ENCODE measurements around the gene FRMD1. TPM values are rescaled to one million over a fixed set of nuclear protein-coding genes. Genes with fewer than 3 reads are reported as not detected.

Gene FRMD1
- total RNA-seq, 1 donor from 2014 or later: not detected

DNA sequence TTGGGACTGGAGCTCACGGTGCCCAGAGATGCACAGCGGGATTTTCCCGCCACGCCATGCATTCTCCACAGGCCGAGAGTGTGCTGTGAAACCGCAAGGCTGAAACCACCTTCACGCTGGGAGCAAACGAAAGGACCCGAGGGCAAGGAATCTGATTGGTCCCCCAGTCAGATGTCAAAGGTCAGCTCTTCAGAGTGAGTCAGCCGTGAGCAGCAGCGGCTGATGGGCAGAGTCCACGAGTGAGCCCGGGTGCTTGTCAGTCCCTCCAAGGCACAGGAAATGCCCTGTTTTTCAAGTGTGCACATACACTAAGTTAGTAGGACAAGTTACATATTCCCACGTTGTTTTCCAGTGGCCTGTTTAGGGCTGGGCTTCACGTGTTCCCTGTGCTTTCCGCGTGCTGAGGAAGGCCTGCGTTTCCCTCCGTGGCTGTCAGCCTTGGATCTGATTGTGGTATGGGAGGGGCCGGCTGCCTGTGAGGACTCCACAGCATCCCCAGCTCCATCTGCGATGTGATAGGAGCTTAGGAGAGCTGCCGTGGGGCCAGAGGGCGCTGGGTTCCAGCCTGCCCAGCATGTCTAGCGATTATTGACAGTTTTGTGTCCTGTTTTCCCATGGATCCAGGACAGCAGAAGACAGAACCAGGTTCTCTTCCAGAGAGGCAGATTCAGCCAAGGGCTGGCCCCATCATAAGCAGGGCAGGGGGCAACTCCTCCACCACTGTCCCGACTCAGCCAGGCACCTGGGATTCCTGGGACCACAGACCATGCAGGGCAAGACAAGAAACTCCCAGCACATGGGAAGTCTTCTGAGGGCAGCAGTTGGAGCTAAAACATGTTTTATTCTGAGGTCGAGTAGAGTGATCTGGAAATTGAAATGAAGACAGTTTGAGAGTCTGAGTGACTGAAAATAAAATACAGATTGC lies 38.2 kb upstream of the FRMD1 start:
- TF ChIP-seq, protein P1, sequence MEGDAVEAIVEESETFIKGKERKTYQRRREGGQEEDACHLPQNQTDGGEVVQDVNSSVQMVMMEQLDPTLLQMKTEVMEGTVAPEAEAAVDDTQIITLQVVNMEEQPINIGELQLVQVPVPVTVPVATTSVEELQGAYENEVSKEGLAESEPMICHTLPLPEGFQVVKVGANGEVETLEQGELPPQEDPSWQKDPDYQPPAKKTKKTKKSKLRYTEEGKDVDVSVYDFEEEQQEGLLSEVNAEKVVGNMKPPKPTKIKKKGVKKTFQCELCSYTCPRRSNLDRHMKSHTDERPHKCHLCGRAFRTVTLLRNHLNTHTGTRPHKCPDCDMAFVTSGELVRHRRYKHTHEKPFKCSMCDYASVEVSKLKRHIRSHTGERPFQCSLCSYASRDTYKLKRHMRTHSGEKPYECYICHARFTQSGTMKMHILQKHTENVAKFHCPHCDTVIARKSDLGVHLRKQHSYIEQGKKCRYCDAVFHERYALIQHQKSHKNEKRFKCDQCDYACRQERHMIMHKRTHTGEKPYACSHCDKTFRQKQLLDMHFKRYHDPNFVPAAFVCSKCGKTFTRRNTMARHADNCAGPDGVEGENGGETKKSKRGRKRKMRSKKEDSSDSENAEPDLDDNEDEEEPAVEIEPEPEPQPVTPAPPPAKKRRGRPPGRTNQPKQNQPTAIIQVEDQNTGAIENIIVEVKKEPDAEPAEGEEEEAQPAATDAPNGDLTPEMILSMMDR (conservative IDR thresholded peaks at IDR 0.05): no peak
- Mint-ChIP-seq H3K4me1 (no peaks in the 10 kb centered on the region), H3K4me3 (no peak overlapping the region), H3K9me3 (peaks cover 8% of the 10 kb centered on the region), H3K27ac (ENCODE audit: unreplicated experiment) (no peak overlapping the region), H3K27me3 (ENCODE audit: low read depth) (no peaks in the 10 kb centered on the region), H3K36me3 (ENCODE audit: low read depth) (no peaks in the 10 kb centered on the region)
- no peak for DNase-seq (ENCODE audit: low read depth, low spot score)

DNA sequence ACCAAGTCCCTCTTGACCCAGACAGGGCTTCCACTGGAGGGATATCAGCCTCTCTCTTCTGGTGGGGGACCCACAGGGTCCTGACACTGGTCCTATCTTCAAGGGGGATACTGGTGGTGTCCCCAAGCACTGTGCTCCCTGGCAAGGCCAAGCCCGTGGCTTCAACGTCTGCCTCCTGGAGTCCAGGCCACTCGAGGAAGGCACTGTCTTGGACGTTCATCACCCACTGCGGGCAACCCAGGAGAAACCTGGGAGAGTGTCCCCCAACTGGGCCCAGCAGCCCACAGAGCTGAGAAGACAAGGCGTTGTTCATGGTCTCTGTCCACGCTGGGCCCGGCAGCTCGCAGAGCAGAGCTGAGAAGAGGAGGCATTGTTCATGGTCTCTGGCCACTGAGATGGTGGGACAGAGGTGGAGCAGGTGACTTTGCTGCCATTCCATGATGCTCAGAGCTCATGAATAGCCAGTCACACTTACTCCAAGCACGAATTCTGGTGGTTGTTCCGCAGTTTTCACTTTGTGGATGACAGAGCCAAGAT lies 37.5 kb upstream of the FRMD1 start:
- Mint-ChIP-seq H3K27me3 (ENCODE audit: low read depth) (no peaks in the 10 kb centered on the region), H3K36me3 (ENCODE audit: low read depth) (no peaks in the 10 kb centered on the region), H3K4me1 (no peaks in the 10 kb centered on the region), H3K4me3 (no peak overlapping the region), H3K27ac (ENCODE audit: unreplicated experiment) (no peak overlapping the region), H3K9me3 (peaks cover 8% of the 10 kb centered on the region)
- DNase-seq (ENCODE audit: low read depth, low spot score): no peak
- TF ChIP-seq, protein P1 (conservative IDR thresholded peaks at IDR 0.05): no peak

DNA sequence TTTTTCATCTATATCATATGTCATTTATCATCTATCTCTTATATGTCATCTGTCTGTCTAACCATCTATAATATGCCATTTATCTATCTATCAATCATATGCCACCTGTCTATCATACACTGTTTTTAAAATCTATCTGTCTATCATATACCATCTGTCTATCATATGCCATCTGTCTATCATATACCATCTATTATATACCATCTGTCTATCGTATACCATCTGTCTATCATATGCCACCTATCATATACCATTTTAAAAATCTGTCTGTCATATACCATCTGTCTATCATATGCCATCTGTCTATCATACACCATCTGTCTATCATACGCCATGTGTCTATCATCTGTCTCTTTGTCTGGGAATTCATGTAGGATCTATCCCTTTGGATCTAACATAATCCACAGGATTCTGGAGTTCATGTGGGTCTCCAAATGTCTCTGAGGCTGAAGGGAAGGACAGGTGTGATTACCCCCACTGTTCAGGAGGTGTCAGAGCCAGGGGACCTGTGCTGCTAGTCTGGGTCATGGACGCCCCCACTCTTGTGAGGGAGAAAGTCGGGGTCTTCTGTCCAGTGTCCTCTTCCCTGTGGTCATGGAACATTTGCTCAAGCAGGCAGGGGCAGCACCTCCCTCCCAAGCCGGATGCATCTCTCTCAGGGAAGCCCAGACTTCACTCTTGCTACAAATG lies 36.9 kb upstream of the FRMD1 start:
- TF ChIP-seq, protein P1 (conservative IDR thresholded peaks at IDR 0.05): no peak
- Mint-ChIP-seq H3K4me3 (no peak overlapping the region), H3K27ac (ENCODE audit: unreplicated experiment) (no peak overlapping the region), H3K4me1 (no peaks in the 10 kb centered on the region), H3K36me3 (ENCODE audit: low read depth) (no peaks in the 10 kb centered on the region), H3K9me3 (peaks cover 11% of the 10 kb centered on the region), H3K27me3 (ENCODE audit: low read depth) (no peaks in the 10 kb centered on the region)
- no peak for DNase-seq (ENCODE audit: low read depth, low spot score)

DNA sequence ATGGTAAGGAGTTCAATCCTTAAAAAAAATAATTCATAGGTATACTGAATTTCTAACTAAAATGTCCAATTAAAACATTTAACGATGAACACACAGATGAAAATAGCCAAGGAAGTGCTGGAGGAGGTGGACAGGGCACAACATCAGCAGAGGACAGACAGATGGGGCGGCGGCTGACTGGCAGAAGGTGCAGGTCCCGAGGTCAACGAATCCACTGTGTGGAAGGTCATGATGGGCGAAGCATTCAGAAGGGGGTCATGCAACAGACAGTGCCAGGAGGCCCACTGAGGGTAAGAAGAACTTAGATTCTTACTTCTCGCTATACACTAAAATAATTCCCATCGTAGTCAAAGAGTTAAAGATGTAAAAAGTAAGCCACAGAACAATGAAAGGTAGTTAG lies 34.2 kb upstream of the FRMD1 start:
- TF ChIP-seq, protein P1 (conservative IDR thresholded peaks at IDR 0.05): no peak
- Mint-ChIP-seq H3K9me3 (peaks cover 11% of the 10 kb centered on the region), H3K4me1 (no peaks in the 10 kb centered on the region), H3K4me3 (no peak overlapping the region), H3K27me3 (ENCODE audit: low read depth) (no peaks in the 10 kb centered on the region), H3K36me3 (ENCODE audit: low read depth) (no peaks in the 10 kb centered on the region), H3K27ac (ENCODE audit: unreplicated experiment) (no peak overlapping the region)
- no peak for DNase-seq (ENCODE audit: low read depth, low spot score)

DNA sequence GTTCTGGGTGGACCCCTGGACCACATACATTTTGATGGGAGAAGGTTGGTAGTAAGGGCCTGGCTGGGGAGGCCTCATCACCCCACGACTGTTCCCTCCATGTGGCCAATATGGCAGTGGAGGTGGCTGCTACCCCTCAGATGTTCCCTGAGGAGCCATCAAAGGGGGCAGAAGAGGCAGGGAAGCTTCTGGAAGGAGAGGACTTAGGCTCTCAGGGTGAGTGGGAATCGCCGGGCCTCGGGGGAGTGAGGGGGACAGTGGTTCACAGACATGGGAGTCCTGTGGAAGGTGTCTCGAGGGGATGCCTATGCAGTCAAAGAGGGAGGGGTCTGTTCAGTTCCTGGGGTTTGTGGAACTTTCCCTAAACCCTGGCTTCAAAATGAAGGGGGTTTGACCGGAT lies 32.9 kb upstream of the FRMD1 start:
- no peaks in the 10 kb centered on the region for H3K4me1 Mint-ChIP-seq
- no peaks in the 10 kb centered on the region for H3K27me3 Mint-ChIP-seq (ENCODE audit: low read depth)
- TF ChIP-seq, protein P1 (conservative IDR thresholded peaks at IDR 0.05): no peak
- H3K36me3 Mint-ChIP-seq (ENCODE audit: low read depth): no peaks in the 10 kb centered on the region
- DNase-seq (ENCODE audit: low read depth, low spot score): no peak
- no peak overlapping the region for H3K4me3 Mint-ChIP-seq
- H3K27ac Mint-ChIP-seq (ENCODE audit: unreplicated experiment): no peak overlapping the region
- H3K9me3 Mint-ChIP-seq: peaks cover 11% of the 10 kb centered on the region
